C1 segment of cervical spinal cord (tissue), 14 donors: ENCODE results near the gene CCDC92B.

ENCODE experiments used
- DNase-seq, 14 donors: peaks; one replicate each; lab custom pipeline; 2025; lab: John Stamatoyannopoulos, UW

CCDC92B gene

GRCh38 chr17:2779545-2779944 lies 30.1 kb upstream of the CCDC92B start:
- peak in 1 of 14 donors; percentile 72 for DNase-seq

- DNase-seq = peak in 1 of 14 donors; percentile 87
Observed at GRCh38 chr17:2778489-2778888, 29.0 kb upstream of the CCDC92B start.

GRCh38 chr17:2777242-2777867 lies 27.9 kb upstream of the CCDC92B start:
- peak in 1 of 14 donors; percentile 77 for DNase-seq

GRCh38 chr17:2776589-2777241 lies 27.3 kb upstream of the CCDC92B start:
- peak in 1 of 14 donors; percentile 60 for DNase-seq

- DNase-seq = no peak
Observed at GRCh38 chr17:2775206-2775605, 25.8 kb upstream of the CCDC92B start.

GRCh38 chr17:2770129-2770528 lies 20.7 kb upstream of the CCDC92B start:
- no peak for DNase-seq

GRCh38 chr17:2758870-2759269 lies 9.4 kb upstream of the CCDC92B start:
- DNase-seq = no peak

- no peak for DNase-seq
Observed at GRCh38 chr17:2755891-2756724, 6.7 kb upstream of the CCDC92B start.

- DNase-seq = no peak
Observed at GRCh38 chr17:2751491-2751890, 2.0 kb upstream of the CCDC92B start.

GRCh38 chr17:2750721-2751120 lies 1.3 kb upstream of the CCDC92B start:
- no peak for DNase-seq

- peak in 11 of 14 donors; percentile 2 to 77 (median 26) for DNase-seq
Observed at GRCh38 chr17:2749784-2750181, 331 bp upstream of the CCDC92B start.

GRCh38 chr17:2745317-2746037 lies 4.0 kb downstream of the CCDC92B start:
- peak in 4 of 14 donors; percentile 9 to 37 (median 33) for DNase-seq

- peak in 1 of 14 donors; percentile 46 for DNase-seq
Observed at GRCh38 chr17:2737693-2738092, 11.8 kb downstream of the CCDC92B start.

GRCh38 chr17:2736956-2737355 lies 12.5 kb downstream of the CCDC92B start:
- peak in 1 of 14 donors; percentile 22 for DNase-seq

GRCh38 chr17:2735896-2736295 lies 13.6 kb downstream of the CCDC92B start:
- DNase-seq = no peak

- no peak for DNase-seq
Observed at GRCh38 chr17:2734939-2735338, 14.5 kb downstream of the CCDC92B start.

- DNase-seq = no peak
Observed at GRCh38 chr17:2731807-2732206, 17.6 kb downstream of the CCDC92B start.

GRCh38 chr17:2730764-2731353 lies 18.6 kb downstream of the CCDC92B start:
- no peak for DNase-seq

GRCh38 chr17:2724784-2725164 lies 24.7 kb downstream of the CCDC92B start:
- DNase-seq = peak in 1 of 14 donors; percentile 37

GRCh38 chr17:2723997-2724783 lies 25.3 kb downstream of the CCDC92B start:
- DNase-seq = no peak
